Endothelial cell of hepatic sinusoid (primary cell): ENCODE measurements around the gene ZNF813.
"Not testable (repeated sequence)": the region's sequence is repeated elsewhere in the genome, so short reads cannot be mapped to it uniquely, and the experiment has no call there.

Experiments used
- in situ Hi-C: cut with HindIII; loops from 2 replicates; pipeline ENCODE4 v1.10.0; 2017; ENCODE audit warnings: low sequenced_read_pairs

Gene ZNF813

GRCh38 chr19:53483751-53484150 is 16.2 kb downstream of the ZNF813 start:
- in situ Hi-C loops = not testable (repeated sequence)

- in situ Hi-C loops = no loop called here
Observed at GRCh38 chr19:53485046-53486004, 17.8 kb downstream of the ZNF813 start.

GRCh38 chr19:53492153-53492552 is 24.6 kb downstream of the ZNF813 start:
- in situ Hi-C loops = no loop called here

GRCh38 chr19:53497311-53498023 is 29.9 kb downstream of the ZNF813 start:
- in situ Hi-C loops = not testable (repeated sequence)

GRCh38 chr19:53498024-53498395 is 30.5 kb downstream of the ZNF813 start:
- in situ Hi-C loops = not testable (repeated sequence)

GRCh38 chr19:53503151-53503550 is 35.6 kb downstream of the ZNF813 start:
- in situ Hi-C loops = not testable (repeated sequence)

- in situ Hi-C loops = not testable (repeated sequence)
Observed at GRCh38 chr19:53503671-53504364, 36.3 kb downstream of the ZNF813 start.

- in situ Hi-C loops = not testable (repeated sequence)
Observed at GRCh38 chr19:53504365-53504703, 36.8 kb downstream of the ZNF813 start.

- in situ Hi-C loops = no loop called here
Observed at GRCh38 chr19:53504885-53505284, 37.4 kb downstream of the ZNF813 start.

- in situ Hi-C loops = no loop called here
Observed at GRCh38 chr19:53506728-53507127, 39.2 kb downstream of the ZNF813 start.

GRCh38 chr19:53507523-53508442 is 40.2 kb downstream of the ZNF813 start:
- in situ Hi-C loops = no loop called here

GRCh38 chr19:53509443-53509842 is 41.9 kb downstream of the ZNF813 start:
- in situ Hi-C loops = no loop called here

GRCh38 chr19:53509845-53510244 is 42.3 kb downstream of the ZNF813 start:
- in situ Hi-C loops = no loop called here

- in situ Hi-C loops = no loop called here
Observed at GRCh38 chr19:53511357-53511756, 43.8 kb downstream of the ZNF813 start.

- in situ Hi-C loops = no loop called here
Observed at GRCh38 chr19:53511933-53512374, 44.4 kb downstream of the ZNF813 start.

- in situ Hi-C loops = not testable (repeated sequence)
Observed at GRCh38 chr19:53515047-53515446, 47.5 kb downstream of the ZNF813 start.

- in situ Hi-C loops = no loop called here
Observed at GRCh38 chr19:53517114-53517741, 49.7 kb downstream of the ZNF813 start.

GRCh38 chr19:53518121-53518520 is 50.6 kb downstream of the ZNF813 start:
- in situ Hi-C loops = no loop called here

- in situ Hi-C loops = no loop called here
Observed at GRCh38 chr19:53518716-53519115, 51.2 kb downstream of the ZNF813 start.

GRCh38 chr19:53519446-53519845 is 51.9 kb downstream of the ZNF813 start:
- in situ Hi-C loops = no loop called here
